ENCODE measurements around the gene SMIM32.

Gene SMIM32

DNA sequence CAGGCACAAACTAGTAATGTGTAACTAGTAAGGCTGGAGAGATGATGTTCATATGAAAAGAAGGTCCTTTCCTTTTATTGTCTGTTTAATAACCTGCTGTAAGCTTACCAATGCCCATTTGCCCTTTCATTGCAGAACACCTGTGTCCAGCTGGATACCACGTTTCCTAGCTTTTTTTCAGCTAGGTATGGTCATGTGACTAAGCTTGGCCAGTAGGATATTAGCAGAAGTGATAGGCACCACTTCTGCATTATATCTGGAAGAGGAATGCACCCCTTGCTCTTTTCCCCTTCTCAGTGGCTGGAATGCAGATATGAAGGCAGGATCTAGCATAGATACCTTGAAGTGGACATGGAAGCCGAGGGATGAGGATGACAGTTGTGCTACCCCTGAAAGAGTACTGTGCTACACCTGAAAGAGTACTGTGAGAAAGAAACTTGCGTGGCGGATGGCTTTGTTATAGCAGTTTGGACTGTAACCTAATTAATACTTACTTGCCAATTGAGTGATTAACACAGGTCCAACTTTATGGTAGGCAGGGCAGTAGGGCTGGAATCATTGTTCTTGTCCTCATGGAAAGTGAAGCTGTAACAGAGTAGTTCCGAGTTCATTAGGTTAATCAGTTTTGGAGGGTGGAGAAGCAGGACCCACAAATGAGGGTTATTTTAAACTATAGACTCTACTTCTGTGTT, 6.8 kb downstream of the SMIM32 start:
- H3K4me3 ChIP-seq (ENCODE audit: low read length), result no peak overlapping the region
- TF ChIP-seq ZNF274 (IDR thresholded peaks at IDR 0.05; ENCODE audit: low read depth, low read length), result no peak

DNA sequence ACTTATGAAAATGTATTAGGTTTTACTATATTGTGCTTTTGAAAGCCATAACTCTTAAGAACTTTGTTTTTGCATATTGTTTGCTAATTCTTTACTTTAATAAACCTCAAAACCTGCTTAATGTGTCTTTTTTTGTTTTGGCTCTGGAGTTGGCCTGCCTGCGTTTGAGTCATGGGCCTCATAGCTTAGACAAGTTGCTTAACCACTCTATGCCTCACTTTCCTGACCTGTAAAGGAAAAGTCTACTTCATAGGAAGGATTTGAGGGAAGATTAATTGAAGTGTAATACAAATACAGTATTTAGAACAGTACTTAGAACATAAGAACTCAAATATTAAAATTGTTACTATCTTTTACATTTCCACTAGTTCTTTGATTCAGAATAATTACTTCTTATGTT, 10.3 kb downstream of the SMIM32 start:
- no peak overlapping the region for H3K4me3 ChIP-seq (ENCODE audit: low read length)
- no peak for TF ChIP-seq ZNF274 (IDR thresholded peaks at IDR 0.05; ENCODE audit: low read depth, low read length)

DNA sequence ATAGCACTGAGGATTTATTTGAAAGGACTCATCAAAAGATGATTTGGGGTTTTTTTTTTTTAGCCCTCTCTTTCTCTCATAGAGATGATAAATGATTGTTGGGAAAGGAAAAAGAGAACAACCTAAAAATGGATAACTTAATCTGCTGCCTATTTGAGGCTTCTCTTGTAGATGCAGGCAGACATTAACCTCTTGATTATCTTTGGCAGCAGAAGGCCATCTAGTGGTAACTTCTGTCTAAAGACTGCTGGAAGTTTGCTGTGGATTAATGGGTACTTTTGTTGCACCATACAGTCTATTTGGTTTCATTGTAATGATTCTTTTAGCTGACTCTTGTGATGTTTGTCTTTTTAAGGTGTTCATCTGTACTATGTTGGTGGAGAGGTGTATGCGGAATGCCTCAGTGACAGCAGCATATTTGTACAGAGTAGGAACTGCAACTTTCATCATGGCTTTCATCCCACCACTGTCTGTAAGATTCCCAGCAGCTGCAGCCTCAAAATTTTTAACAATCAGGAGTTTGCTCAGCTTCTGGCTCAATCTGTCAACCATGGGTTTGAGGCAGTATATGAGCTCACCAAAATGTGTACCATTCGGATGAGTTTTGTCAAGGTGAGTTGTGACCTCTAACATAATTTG, 18.8 kb downstream of the SMIM32 start:
- no peak for TF ChIP-seq ZNF274 (IDR thresholded peaks at IDR 0.05; ENCODE audit: low read depth, low read length)
- H3K4me3 ChIP-seq (ENCODE audit: low read length), result no peak overlapping the region

DNA sequence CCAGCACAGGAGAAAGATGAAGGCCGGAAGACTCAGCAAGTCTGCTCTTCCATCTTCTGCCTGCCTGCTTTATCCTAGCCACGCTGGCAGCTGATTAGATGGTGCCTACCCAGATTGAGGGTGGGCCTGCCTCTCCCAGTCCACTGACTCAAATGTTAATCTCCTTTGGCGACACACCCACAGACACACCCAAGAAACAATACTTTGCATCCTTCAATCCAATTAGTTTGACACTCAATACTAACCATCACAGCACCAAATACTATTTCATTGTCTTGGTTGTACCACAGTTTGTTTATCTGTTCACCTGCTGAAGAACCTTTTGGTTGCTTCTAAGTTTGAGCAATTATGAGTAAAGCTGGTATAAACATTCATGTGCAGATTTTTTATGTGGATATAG, 23.7 kb downstream of the SMIM32 start:
- no peak overlapping the region for H3K4me3 ChIP-seq (ENCODE audit: low read length)
- TF ChIP-seq ZNF274 (IDR thresholded peaks at IDR 0.05; ENCODE audit: low read depth, low read length), result no peak

DNA sequence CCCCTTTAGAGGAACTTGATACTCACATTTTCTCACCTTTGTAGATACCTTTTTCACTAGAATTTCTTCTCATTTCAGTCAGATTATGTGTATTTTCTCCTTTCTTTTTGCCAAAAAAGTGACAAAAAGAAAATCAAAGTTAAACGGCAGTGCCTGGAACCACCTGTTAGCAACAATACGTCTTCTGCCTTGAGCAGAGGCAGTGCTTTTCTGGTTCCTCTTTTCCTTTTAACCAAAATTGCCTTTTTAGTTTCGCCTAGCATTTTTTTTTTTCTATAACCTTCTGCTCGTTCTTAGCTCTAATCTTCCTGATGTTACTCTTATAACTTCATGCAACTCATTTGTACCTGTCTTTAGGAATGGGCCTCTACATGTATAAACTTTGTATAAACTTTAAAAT, 26.1 kb downstream of the SMIM32 start:
- no peak for TF ChIP-seq ZNF274 (IDR thresholded peaks at IDR 0.05; ENCODE audit: low read depth, low read length)
- no peak overlapping the region for H3K4me3 ChIP-seq (ENCODE audit: low read length)

DNA sequence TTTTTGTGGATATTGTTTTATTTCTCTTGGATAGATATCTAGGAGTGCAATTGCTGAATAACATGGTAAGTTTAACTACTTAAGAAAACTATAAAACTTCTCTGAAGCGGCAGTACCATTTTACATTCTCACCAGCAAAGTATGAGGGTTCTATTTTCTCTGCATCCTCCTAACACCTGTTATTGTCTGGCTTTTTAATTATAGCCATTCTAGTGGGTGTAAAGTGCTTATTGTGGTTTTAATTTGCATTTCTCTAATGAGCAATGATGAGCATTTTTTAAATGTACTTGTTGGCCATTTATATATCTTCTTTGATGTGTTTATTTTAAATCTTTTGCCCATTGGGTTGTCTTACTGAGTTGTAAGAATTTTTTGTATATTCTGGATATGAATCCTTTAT, 28.7 kb downstream of the SMIM32 start:
- TF ChIP-seq ZNF274 (IDR thresholded peaks at IDR 0.05; ENCODE audit: low read depth, low read length), result no peak
- H3K4me3 ChIP-seq (ENCODE audit: low read length), result no peak overlapping the region

DNA sequence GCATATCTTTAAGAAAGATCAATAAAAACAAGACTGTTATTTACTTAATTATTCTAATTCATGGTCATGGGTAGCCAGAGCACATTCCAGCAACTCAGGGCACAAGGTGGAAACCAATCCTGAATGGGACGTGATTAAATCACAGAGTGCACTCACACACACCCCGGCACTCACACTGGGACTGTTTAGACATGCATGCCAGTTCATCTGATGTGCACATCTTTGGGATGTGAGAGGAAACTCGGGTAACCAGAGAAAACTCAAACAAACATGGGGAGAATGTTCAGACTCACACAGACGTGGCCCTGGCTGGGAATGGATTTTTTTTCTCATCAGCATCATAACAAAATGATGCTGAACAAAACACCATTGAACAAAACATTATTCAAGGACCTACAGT, 31.0 kb downstream of the SMIM32 start:
- no peak for TF ChIP-seq ZNF274 (IDR thresholded peaks at IDR 0.05; ENCODE audit: low read depth, low read length)
- H3K4me3 ChIP-seq (ENCODE audit: low read length), result no peak overlapping the region

DNA sequence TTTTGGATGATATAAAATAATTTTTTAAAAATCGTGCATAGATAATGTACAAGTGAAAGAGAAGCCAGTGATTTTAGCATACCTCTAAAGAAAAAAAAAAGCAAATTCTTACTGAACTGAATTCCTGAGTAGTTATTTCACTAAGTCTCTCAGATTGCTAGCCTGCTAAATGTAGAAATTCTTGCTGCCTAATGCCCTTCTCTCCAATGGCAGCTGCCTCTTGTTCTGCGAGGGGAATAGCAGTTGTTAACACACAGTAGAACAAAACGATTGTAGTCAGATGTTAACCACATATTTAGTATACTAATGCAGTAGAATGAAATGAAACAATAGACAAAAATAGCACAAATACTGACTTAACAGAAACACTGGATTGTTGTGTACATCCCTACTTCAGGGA, 33.5 kb downstream of the SMIM32 start:
- no peak for TF ChIP-seq ZNF274 (IDR thresholded peaks at IDR 0.05; ENCODE audit: low read depth, low read length)
- H3K4me3 ChIP-seq (ENCODE audit: low read length), result no peak overlapping the region

DNA sequence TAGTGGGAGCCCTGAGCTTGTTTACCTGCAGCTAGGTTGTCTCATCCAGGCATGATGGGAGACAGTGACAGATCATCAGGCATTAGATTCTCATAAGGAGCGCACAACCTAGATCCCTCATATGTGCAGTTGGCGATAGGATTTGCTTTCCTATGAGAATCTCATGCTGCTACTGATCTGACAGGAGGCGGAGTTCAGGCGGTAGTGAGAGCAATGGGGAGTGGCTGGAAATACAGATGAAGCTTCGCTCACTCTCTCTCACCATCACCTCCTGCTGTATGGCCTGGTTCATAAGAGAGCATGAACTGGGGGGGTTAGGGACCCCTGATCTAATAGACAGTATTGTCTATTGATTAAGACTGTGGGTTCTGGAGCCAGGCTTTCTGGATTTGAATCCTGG, 35.4 kb downstream of the SMIM32 start:
- no peak overlapping the region for H3K4me3 ChIP-seq (ENCODE audit: low read length)
- no peak for TF ChIP-seq ZNF274 (IDR thresholded peaks at IDR 0.05; ENCODE audit: low read depth, low read length)

DNA sequence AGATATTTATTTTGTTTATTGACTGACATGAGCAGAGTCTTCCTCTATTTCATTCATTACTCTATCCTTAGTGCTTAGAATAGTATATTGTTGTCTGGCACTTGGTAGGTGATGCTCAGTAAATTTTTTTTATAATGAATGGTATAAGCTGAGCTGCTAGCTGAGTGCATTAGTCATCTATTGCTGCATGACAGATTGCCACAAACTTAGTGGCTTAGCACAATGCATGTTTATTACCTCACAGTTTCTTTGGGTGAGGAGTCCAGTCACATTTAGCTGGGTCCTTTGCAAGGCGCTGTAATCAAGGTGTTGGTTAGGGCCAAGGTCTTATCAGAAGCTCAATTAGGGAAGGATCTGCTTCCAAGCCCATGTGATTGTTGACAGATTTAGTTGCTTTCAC, 37.2 kb downstream of the SMIM32 start:
- no peak overlapping the region for H3K4me3 ChIP-seq (ENCODE audit: low read length)
- no peak for TF ChIP-seq ZNF274 (IDR thresholded peaks at IDR 0.05; ENCODE audit: low read depth, low read length)

DNA sequence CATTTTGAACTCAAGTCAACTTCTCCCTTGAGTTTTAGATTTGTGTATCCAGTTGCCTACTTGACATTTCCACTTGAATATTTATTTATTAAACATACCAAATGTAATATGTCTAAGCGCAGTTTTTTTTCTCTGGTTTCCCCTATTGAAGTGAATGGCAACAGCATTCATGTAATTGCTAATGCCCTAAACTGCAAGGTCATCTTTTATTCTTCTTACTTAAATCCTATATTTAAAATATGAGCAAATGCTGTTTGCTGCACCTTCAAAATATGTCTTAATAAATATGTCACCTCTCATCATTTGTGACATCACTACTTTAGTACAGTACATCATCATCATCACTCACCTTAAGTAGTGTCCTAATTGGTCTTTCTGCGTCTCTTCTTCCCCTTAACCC, 37.9 kb downstream of the SMIM32 start:
- no peak overlapping the region for H3K4me3 ChIP-seq (ENCODE audit: low read length)
- TF ChIP-seq ZNF274 (IDR thresholded peaks at IDR 0.05; ENCODE audit: low read depth, low read length), result no peak

DNA sequence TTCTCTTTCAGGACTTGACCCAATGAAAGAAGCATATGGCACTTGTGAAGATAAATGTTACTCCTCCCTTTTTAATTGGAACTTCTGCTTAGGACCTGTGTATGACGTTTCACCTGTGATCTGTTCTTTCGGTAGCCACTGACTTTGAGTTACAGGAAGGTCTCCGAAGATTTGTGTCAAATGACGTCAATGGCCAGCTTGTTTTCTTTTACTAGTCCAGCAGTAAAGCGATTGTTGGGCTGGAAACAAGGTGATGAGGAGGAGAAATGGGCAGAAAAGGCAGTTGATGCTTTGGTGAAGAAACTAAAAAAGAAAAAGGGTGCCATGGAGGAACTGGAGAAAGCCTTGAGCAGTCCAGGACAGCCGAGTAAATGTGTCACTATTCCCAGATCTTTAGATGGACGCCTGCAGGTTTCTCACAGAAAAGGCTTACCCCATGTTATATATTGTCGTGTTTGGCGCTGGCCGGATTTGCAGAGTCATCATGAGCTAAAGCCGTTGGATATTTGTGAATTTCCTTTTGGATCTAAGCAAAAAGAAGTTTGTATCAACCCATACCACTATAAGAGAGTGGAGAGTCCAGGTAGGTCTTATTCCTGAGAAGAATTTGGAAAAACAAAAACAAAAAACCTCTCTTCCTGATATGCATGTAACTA, 39.3 kb downstream of the SMIM32 start:
- no peak overlapping the region for H3K4me3 ChIP-seq (ENCODE audit: low read length)
- no peak for TF ChIP-seq ZNF274 (IDR thresholded peaks at IDR 0.05; ENCODE audit: low read depth, low read length)

DNA sequence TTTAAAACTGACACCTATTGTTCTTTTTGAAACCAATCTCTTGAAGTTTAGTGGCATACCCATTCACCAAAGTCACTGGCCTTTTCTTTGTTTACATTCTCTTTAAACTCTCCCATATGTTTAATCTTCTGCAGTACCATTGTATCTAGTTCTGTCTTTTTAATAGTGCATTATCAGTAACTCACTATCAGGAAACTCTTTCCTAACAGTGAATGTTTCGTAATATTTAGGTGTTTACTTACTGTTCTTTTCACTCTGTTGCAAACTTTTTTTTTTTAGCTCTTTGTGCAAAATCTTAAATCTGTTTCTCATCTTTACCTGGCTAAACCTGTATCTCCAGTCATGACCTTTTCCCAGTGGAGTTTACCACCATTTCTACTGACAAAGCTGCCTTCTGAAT, 43.1 kb downstream of the SMIM32 start:
- no peak overlapping the region for H3K4me3 ChIP-seq (ENCODE audit: low read length)
- no peak for TF ChIP-seq ZNF274 (IDR thresholded peaks at IDR 0.05; ENCODE audit: low read depth, low read length)

DNA sequence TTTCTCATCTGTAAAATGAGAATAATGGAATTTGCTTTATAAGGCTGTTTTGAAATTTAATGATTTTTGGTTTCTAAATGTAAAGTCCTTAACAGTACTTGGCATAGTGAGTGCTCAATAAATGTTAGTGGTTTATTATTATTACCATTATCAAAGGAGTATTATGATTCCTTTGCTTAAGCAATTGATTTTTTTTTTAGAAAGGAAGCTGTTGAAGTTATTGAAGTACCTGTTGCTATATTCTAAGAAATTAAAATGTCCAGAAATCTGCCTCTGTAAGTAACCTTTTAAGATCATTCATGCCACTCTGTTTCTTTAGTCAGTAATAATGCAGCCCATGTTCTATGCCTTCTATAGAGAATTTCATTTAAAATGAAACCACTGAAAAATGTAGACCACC, 45.3 kb downstream of the SMIM32 start:
- TF ChIP-seq ZNF274 (IDR thresholded peaks at IDR 0.05; ENCODE audit: low read depth, low read length), result no peak
- no peak overlapping the region for H3K4me3 ChIP-seq (ENCODE audit: low read length)

DNA sequence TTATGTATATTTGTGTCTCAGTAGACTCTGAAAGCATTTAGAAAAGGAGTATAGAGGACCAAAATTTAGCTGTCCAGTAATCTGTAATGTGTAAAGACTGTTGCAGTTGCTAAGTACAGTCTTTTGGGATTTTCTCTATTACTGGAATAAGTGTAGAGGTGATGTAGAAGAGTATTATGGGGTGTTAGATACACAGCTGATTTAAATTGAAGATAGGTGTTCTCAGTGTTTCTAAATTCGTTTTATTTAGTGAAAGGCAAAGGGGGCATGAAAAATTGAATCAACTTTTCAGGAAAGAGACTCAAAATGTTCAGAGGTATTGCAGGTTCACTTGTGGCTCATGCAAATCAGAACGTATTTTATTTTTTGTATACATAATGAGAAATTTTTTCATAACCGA, 46.8 kb downstream of the SMIM32 start:
- H3K4me3 ChIP-seq (ENCODE audit: low read length), result no peak overlapping the region
- TF ChIP-seq ZNF274 (IDR thresholded peaks at IDR 0.05; ENCODE audit: low read depth, low read length), result no peak
